Mucosa of stomach (tissue), 1 donor: ENCODE results near the gene KRT4.

Source experiments
- H3K27me3 ChIP-seq: one replicate; pipeline ENCODE4 v1.7.0; 2013; ENCODE audit warnings: mild to moderate bottlenecking, low read length; ENCODE audit not compliant: control insufficient read depth, insufficient read depth
- H3K36me3 ChIP-seq: one replicate; pipeline ENCODE4 v1.7.0; 2013; ENCODE audit warnings: low read length; ENCODE audit not compliant: control insufficient read depth, insufficient read depth
- H3K4me1 ChIP-seq: one replicate; pipeline ENCODE4 v1.7.0; 2013; ENCODE audit warnings: mild to moderate bottlenecking, low read length; ENCODE audit not compliant: control insufficient read depth, insufficient read depth
- H3K4me3 ChIP-seq: one replicate; pipeline ENCODE4 v1.7.0; 2013; ENCODE audit warnings: low read length
- H3K9ac ChIP-seq: one replicate; pipeline ENCODE4 v1.7.0; 2013; ENCODE audit warnings: mild to moderate bottlenecking, low read length, moderate library complexity
- H3K9me3 ChIP-seq: one replicate; pipeline ENCODE4 v1.7.0; 2013; ENCODE audit warnings: mild to moderate bottlenecking, low read length, moderate library complexity; ENCODE audit not compliant: control insufficient read depth
- donor health status: Pancreatic carcinoma.

The KRT4 gene

GRCh38 chr12:52847335-52848102 is 33.6 kb upstream of the KRT4 start:
- Histone ChIP-seq H3K36me3 (no peaks in the 10 kb centered on the region), H3K27me3 (peaks cover 4% of the 10 kb centered on the region), H3K9me3 (no peaks in the 10 kb centered on the region), H3K9ac (no peak overlapping the region), H3K4me1 (no peaks in the 10 kb centered on the region), H3K4me3 (no peak overlapping the region)

GRCh38 chr12:52846356-52846970 is 32.5 kb upstream of the KRT4 start:
- no peak overlapping the region for H3K9ac ChIP-seq

GRCh38 chr12:52845946-52846345 is 32.0 kb upstream of the KRT4 start:
- H3K4me1 ChIP-seq: no peaks in the 10 kb centered on the region
- H3K27me3 ChIP-seq: peaks cover 4% of the 10 kb centered on the region
- no peak overlapping the region for H3K9ac ChIP-seq
- no peak overlapping the region for H3K4me3 ChIP-seq
- H3K36me3 ChIP-seq: no peaks in the 10 kb centered on the region
- H3K9me3 ChIP-seq: no peaks in the 10 kb centered on the region

More at GRCh38 chr12:52846356-52846970, 32.5 kb upstream of the KRT4 start:
- Histone ChIP-seq H3K27me3 (peaks cover 4% of the 10 kb centered on the region), H3K4me3 (no peak overlapping the region), H3K4me1 (no peaks in the 10 kb centered on the region), H3K36me3 (no peaks in the 10 kb centered on the region), H3K9me3 (no peaks in the 10 kb centered on the region)

DNA sequence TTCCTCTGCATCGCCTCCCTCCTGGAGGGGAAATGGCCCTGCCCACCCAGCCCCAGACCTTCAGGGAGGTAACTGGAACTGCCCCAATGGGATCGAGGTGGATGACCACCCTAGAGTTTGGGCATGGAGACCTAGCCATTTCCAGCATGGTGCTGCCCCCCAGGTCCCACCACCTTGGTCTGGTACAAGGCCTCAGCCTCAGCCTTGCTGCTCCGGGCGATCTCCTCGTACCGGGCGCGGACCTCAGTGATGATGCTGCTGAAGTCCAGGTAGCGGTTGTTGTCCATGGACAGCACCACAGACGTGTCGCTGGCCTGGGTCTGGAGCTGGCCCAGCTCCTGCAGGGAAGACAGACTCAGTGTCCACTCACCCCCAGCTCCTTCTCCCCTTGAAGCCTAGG is 30.5 kb upstream of the KRT4 start:
- Histone ChIP-seq H3K27me3 (peaks cover 10% of the 10 kb centered on the region), H3K4me1 (no peaks in the 10 kb centered on the region), H3K36me3 (no peaks in the 10 kb centered on the region), H3K9ac (no peak overlapping the region), H3K9me3 (no peaks in the 10 kb centered on the region), H3K4me3 (no peak overlapping the region)

DNA sequence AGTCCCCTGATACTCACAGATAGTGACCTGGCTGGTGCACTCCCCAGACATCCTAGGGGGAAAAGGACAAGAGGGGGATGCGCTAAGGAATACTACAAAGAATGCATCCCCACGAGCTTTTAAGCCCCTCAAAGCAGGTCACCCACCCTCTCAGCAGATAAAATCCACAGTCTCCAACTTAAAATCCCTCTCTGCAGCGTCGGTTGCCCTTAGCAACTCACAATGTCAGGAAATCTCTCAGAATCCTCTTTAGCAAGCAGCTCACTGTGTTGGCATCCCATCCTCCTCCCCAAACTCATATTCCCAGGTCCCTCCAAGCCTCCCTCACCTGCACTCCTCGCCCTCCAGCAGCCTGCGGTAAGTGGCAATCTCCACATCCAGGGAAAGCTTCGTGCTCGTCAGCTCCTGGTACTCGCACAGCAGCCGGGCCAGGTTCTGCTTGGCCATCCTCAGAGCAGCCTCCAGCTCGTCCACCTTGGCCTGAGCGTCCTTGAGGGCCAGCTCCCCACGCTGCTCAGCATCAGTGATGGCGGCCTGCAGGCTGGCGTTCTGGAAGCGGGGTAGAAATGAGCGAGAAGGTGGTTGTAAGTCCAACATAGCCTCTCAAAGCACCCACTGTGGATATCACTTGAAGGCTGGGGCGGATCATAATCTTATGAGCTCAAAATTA is 25.7 kb upstream of the KRT4 start:
- Histone ChIP-seq H3K27me3 (peaks cover 18% of the 10 kb centered on the region), H3K4me3 (no peak overlapping the region), H3K9ac (no peak overlapping the region), H3K36me3 (no peaks in the 10 kb centered on the region), H3K4me1 (no peaks in the 10 kb centered on the region), H3K9me3 (no peaks in the 10 kb centered on the region)

GRCh38 chr12:52838609-52839435 is 24.9 kb upstream of the KRT4 start:
- Histone ChIP-seq H3K4me3 (no peak overlapping the region), H3K27me3 (peaks cover 18% of the 10 kb centered on the region), H3K9me3 (no peaks in the 10 kb centered on the region), H3K36me3 (no peaks in the 10 kb centered on the region), H3K4me1 (no peaks in the 10 kb centered on the region), H3K9ac (no peak overlapping the region)

GRCh38 chr12:52837781-52838608 is 24.1 kb upstream of the KRT4 start:
- H3K36me3 ChIP-seq: no peaks in the 10 kb centered on the region
- no peak overlapping the region for H3K9ac ChIP-seq
- H3K27me3 ChIP-seq: peaks cover 18% of the 10 kb centered on the region
- peaks cover 4% of the 10 kb centered on the region for H3K4me1 ChIP-seq
- no peaks in the 10 kb centered on the region for H3K9me3 ChIP-seq
- no peak overlapping the region for H3K4me3 ChIP-seq

GRCh38 chr12:52837413-52837741 is 23.5 kb upstream of the KRT4 start:
- Histone ChIP-seq H3K4me3 (no peak overlapping the region), H3K4me1 (peaks cover 9% of the 10 kb centered on the region), H3K36me3 (no peaks in the 10 kb centered on the region), H3K27me3 (peaks cover 18% of the 10 kb centered on the region), H3K9me3 (no peaks in the 10 kb centered on the region), H3K9ac (no peak overlapping the region)

DNA sequence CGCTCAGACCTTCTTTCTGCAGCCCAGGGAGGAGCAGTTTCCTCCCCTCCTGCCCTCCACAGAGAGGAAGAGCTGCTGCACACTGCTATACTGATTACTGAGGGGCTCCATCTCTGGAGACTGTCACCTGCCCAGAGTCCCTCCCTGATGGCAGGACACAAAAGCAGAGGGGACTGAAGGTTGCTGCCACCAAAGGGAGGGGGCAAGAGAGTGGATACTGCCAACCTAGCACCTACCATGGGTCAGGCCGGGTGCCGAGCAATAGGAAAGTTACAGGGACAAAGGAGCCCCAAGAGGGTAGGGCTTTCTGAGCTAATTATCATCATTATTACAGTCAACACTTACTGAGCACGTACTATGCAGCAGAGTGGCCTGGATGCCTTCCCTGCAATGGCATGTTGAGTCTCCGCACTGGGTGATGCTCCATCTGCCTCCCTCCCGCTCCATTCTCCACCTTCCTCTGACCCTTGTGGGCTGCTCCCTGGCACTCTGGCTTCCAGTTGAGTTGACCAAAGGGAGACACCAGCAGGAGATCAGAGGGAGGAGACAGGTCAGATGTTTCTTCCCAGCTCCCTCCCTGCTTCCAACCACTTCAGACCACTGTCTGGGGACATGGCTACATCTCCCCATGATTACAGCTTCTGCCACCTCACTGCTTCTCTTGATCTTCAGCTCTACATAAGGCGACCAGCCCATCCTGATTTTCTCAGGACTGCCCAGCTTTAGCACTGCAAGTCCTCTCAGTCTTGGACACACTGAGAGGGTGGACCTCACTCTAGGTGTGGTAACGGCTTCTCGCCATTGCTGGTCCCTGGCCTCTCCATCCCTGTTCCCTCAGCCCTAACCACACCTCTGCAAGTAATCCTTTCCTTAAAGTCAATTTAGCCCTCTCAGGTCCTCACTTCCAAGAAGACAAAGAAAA is 22.8 kb upstream of the KRT4 start:
- Histone ChIP-seq H3K27me3 (peaks cover 18% of the 10 kb centered on the region), H3K36me3 (no peaks in the 10 kb centered on the region), H3K4me1 (peaks cover 9% of the 10 kb centered on the region), H3K9me3 (no peaks in the 10 kb centered on the region), H3K4me3 (no peak overlapping the region), H3K9ac (no peak overlapping the region)

DNA sequence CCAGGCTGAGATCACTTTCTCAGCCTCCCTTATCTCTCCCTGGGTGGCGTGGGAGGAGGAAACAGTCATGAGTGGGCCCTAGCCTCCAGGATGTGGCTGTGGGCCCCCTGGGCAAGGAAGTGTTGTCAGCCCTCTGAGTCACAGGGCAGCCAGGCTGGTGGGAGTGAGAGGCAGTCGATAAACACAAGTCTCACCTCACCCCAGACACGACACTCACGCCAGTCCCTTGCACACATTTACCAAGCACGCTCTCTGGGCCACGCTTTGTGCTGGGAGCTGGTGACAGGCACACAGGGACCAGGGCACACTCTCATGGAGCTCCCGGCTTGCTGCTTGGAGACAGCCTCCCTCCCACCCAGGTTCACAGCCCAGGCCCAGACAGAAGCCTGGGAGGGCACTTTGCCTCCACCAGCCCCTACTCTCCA is 22.1 kb upstream of the KRT4 start:
- Histone ChIP-seq H3K4me3 (no peak overlapping the region), H3K9me3 (no peaks in the 10 kb centered on the region), H3K27me3 (peaks cover 18% of the 10 kb centered on the region), H3K36me3 (no peaks in the 10 kb centered on the region), H3K4me1 (peaks cover 9% of the 10 kb centered on the region), H3K9ac (no peak overlapping the region)
